AG10803 (cell line): Measurements from ENCODE around the gene ASB10.

Experiments
- DNase-seq: peaks from one replicate; pipeline ENCODE4 v3.0.0; 2010; ENCODE audit warnings: low read depth
- H3K4me3 ChIP-seq: 2 replicates; pipeline ENCODE4 v1.5.1; 2011; ENCODE audit warnings: mild to moderate bottlenecking, low read length, control low read depth
- CTCF ChIP-seq: conservative IDR thresholded peaks from 2 replicates; pipeline ENCODE4 v1.5.1; 2011; ENCODE audit warnings: mild to moderate bottlenecking, low read length, control low read depth, inconsistent platforms

The ASB10 gene

GRCh38 chr7:151142686-151143040 is 44.4 kb downstream of the ASB10 start:
- no peak for TF ChIP-seq CTCF
- no peak for DNase-seq
- H3K4me3 ChIP-seq = no peak overlapping the region

- no peak for DNase-seq
Observed at GRCh38 chr7:151141855-151142685, 45.0 kb downstream of the ASB10 start.

GRCh38 chr7:151141311-151141854 is 45.7 kb downstream of the ASB10 start:
- DNase-seq = no peak
- H3K4me3 ChIP-seq = no peak overlapping the region
- no peak for TF ChIP-seq CTCF

More at GRCh38 chr7:151141855-151142685, 45.0 kb downstream of the ASB10 start:
- no peak overlapping the region for H3K4me3 ChIP-seq
- TF ChIP-seq CTCF = no peak

DNA sequence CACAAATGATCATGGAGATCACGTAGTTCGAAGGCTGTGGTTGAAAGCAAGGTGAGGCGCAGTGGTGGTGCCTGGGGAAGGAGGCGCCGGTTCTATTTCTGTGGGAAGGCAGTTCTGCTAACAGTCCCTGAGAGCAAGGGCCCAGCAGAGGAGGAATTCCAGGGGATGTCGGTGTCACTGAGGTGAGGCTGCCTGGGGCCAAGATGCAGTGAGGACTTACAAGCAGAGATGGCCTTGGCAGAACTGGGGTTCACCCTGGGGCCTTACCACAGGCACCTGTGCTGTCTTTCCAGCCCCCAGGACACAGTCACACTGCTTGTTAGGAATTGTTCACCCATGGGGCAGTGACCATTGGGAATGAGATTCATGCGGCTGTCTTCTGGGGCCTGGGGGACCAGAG is 46.2 kb downstream of the ASB10 start:
- H3K4me3 ChIP-seq = no peak overlapping the region
- TF ChIP-seq CTCF = no peak
- DNase-seq = no peak

- H3K4me3 ChIP-seq = no peak overlapping the region
- no peak for DNase-seq
- TF ChIP-seq CTCF = no peak
Observed at GRCh38 chr7:151139791-151140190, 47.3 kb downstream of the ASB10 start.

GRCh38 chr7:151139071-151139790 is 47.8 kb downstream of the ASB10 start:
- TF ChIP-seq CTCF = no peak
- no peak overlapping the region for H3K4me3 ChIP-seq
- DNase-seq = no peak
